ENCODE data around the gene TRNT1.

- TF ChIP-seq EZH2 (IDR thresholded peaks at IDR 0.05; ENCODE audit: insufficient read depth, low read length) (no peak), CTCF (IDR thresholded peaks at IDR 0.05; ENCODE audit: insufficient read depth, low read depth, low read length) (no peak)
These were observed 10.8 kb downstream of the TRNT1 start for GRCh38 chr3:3137526-3137925.

Data from astrocyte (in vitro differentiated cells and primary cell).